Measurements from ENCODE around the gene PJVK.
A peak's percentile ranks its signal among the peaks of the same experiment; 100 is the strongest.
"Not testable (repeated sequence)": the region's sequence is repeated elsewhere in the genome, so short reads cannot be mapped to it uniquely, and the experiment has no call there.

The PJVK gene

GRCh38 chr2:178450774-178451525, at the start of gene PJVK, which contains the start of gene PRKRA:
TSS of gene PJVK (plus strand) at chr2:178451378. CDS start at chr2:178453410, 2,032 bp downstream.
TSS of gene PRKRA (minus strand) at chr2:178451175. CDS start at chr2:178451030, 145 bp downstream.
- intact Hi-C loops (cut with DNase I) = loop anchor here (1.0 kb wide), 1 partner anchor 27 kb away; the partner anchor contains the start of gene FKBP7
- peak; percentile 91 to 99 (median 99) for DNase-seq

GRCh38 chr2:178401994-178402437, 49.2 kb upstream of the PJVK start:
- DNase-seq = no peak

DNA sequence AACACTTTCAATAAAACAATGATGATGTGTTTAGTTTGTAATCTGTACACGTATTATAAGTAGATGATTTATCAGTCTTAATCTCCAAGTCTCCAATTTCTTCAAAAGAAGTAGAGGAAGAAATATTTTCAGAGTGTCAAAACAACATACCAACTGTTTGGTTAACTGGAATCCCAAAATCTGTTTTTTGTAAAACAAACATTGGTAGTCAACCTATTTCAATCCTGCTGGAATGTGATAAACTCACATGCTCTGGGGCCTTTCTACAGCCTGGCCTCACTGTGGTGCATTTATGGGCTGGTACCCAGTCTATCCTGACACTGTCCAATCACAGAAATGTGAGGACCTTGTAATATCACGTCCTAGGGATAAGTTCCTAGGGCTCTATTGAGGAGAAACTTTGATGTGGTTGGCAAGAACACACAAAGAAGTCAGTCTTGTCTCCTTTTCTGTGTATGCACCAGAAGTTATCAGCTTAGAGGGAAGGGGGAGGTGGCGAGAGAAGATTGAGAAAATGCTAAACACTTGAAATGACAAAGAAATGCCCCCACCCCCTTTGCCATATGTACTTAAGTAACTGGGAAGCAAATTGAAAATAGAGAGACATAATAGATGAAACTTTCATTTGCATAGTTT, 47.4 kb upstream of the PJVK start:
- no peak for DNase-seq
- intact Hi-C loops (cut with DNase I) = no loop called here

More at GRCh38 chr2:178401994-178402437, 49.2 kb upstream of the PJVK start:
- intact Hi-C loops (cut with DNase I) = no loop called here

- intact Hi-C loops (cut with DNase I) = no loop called here
- no peak for DNase-seq
These were observed 46.8 kb upstream of the PJVK start for GRCh38 chr2:178404368-178404767.

DNA sequence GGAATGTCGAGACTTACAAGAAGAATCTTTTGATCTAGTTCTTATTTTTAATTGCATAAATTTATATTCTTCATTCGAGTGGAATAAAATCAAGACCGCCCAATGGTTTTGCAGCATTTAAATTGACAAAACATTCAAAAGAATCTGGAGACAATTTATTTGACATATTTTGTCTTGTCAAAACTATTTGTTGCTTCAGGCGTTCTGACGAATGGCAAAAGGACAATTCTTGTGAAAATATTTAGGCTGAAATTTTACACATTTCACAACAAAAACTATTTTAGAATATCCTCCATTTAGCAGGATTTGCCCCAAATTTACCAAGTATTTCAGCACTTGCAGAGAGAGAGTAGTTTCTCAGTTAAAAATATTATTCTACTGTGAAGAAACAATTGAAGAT, 41.9 kb upstream of the PJVK start:
- DNase-seq = no peak
- intact Hi-C loops (cut with DNase I) = no loop called here

DNA sequence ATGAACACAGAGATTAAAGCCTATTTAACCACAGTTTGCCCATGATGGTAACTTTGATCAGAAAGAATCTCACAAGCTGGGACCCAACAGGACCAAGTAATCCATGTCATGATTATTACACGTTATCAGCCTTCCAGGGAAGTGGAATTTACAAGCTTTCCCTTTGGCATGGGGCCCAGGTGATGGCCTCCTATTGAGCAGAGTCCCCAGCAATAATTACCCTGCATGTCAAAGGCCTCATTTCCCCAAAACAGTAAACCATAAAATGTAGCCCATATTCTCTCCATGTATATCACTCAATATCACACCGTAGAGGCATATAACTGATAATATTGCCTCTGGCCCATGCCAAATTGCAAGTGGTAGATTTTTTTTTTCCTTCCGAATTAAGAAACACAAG, 39.1 kb upstream of the PJVK start:
- intact Hi-C loops (cut with DNase I) = loop anchor here (5.0 kb wide), 1 partner anchor 300 kb away; the partner anchor contains the start of gene RBM45
- DNase-seq = no peak

GRCh38 chr2:178412453-178412852, 38.7 kb upstream of the PJVK start:
- intact Hi-C loops (cut with DNase I) = loop anchor here (5.0 kb wide), 1 partner anchor 300 kb away; the partner anchor contains the start of gene RBM45
- DNase-seq = not testable (repeated sequence)

- peak; percentile 30 to 83 (median 66) for DNase-seq
- intact Hi-C loops (cut with DNase I) = loop anchor here (5.0 kb wide), 1 partner anchor 301 kb away; the partner anchor contains the start of gene RBM45
These were observed 37.5 kb upstream of the PJVK start for GRCh38 chr2:178413472-178414265.

DNA sequence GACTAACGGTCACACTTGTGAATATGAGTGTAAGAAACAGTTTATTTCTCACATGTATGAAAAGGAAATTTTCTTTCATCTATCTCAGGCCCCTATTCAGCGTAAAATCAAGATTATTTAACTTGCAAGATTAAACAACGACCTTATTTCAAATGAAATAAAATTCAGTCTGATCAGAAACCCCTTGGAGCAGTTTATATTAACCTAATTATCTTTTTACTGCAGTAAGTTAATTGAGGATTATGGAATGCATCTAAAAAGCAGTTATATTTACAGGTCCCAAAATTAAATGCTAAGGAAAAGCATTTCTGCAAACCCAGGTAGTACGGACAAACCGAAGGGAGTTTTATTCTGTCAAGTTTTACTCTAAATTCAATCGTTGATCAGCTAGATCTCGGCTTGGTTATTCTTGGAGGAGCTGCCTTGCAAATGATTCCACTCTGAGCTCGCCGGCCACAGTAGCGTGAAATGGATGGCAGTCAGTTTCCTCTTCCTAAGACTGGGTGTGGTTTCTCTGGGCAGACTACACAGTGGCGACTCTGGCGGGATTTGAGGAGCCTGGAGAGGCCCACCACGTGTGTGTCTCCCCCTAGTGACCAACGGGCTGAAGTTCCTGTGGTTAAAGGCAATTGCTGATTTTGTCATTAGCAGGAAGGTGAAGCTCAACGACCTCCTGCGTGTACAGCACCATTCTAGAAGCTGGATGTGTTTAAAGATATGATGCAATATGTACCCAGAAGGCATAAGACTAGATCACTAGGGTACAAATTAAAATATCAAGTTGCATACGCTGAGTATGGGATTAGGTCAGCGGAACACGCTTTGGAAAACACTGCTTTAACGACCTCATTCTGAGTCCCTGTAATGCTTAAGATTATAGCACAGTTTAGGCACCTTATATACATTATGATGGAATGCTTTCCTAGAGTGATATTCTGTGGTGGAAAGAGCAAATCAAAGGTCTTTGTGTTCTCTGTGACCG, 36.6 kb upstream of the PJVK start:
- peak; percentile 71 to 93 (median 86) for DNase-seq
- intact Hi-C loops (cut with DNase I) = loop anchor here (5.0 kb wide), 1 partner anchor 302 kb away; the partner anchor contains the start of gene RBM45

DNA sequence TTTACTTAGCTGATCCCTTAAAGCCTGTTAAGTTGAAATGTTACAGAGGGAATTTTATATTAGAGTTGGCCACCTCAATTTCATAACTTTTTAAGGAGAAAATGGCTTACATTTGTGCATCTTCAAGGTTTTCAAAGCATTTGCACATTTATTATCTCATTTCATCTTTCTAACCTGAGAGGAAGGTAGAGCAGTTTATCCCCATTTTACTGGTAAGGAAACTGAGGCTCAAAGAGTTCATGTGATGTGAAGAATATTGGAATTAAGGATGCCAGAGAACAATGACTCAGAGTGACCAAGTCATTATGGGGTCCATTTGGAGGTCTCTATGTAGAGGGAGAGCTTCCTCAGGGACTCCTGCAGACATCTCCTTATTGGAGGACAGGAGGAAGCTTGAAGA, 35.2 kb upstream of the PJVK start:
- intact Hi-C loops (cut with DNase I) = no loop called here
- no peak for DNase-seq

DNA sequence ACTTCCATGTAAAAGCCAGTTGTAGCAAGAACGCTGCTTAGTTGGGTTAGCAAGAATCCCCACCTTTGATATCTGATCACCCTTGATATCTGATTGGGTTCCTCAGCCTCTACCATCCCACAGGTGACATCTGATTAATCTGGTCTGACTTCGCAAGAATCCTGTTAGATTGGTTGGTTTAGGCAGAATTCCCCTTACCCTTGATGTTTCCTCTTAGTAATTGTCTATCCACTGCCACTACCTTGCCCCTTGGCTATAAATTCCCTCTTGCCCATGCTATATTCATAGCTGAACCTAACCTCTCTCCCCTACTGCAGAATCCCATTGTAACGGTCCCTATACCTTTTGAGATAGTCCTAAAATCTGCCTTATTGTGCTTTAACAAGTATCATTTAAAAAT, 33.3 kb upstream of the PJVK start:
- intact Hi-C loops (cut with DNase I) = no loop called here
- no peak for DNase-seq

- intact Hi-C loops (cut with DNase I) = no loop called here
- no peak for DNase-seq
These were observed 32.8 kb upstream of the PJVK start for GRCh38 chr2:178418426-178418825.

- intact Hi-C loops (cut with DNase I) = no loop called here
- DNase-seq = peak in 2 of 42 donors; percentile 14 to 15
These were observed 32.1 kb upstream of the PJVK start for GRCh38 chr2:178419123-178419522.

DNA sequence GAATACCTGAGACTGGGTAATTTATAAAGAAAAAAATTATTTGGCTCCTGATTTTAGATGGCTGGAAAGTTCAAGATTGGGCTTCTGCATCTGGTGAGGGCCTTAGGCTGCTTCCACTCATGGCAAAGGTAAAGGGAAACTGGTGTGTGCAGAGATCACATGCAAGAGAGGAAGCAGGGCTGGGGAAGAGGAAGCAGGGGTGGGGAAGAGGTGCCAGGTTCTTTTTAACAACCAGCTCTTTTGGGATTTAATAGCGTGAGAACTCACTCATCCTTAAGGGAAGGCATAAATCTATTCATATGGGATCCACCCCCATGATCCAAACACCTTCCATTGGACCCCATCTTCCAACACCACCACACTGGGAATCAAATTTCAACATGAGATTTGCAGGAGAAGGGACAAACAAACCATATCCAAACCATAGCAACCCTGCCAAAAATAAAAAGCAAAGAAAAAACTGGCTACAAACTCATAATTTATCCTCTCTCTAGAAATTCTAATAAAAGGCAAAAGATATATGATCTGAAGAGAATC, 30.6 kb upstream of the PJVK start:
- intact Hi-C loops (cut with DNase I) = no loop called here
- DNase-seq = no peak

DNA sequence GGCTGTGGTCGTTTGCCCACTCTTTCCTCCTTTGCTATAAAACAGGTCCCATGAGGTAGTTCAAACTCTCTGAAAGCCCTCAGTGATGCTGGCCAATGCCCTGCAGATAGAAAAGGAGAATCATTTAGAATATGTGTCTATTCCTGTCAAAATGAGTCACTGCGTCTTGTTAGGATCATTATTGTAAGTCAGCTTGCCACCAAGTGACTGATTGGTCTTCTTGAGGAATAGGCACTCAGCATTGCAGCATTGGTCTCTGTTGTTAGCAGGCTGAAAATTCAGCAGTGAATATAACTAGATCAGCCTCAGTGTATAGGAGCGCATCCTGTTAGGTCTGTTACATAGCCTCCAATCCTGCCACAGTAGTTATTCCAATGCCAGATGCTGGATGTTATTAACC, 29.1 kb upstream of the PJVK start:
- intact Hi-C loops (cut with DNase I) = no loop called here

DNA sequence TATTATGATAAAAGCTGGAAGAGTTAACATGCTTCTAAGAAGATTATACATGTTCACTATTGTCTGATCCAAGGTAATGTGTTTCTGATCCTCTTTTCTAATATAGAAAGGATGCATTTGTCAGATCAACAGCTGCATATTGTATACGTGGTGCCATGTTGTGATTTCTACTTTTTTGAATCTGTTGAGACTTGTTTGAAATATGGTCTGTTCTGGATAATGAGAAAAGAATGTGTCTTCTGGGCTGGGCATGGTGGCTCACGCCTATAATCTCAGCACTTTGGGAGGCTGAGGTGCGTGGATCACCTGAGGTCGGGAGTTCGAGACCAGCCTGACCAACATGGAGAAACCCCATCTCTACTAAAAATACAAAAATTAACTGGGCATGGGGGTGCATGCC, 27.4 kb upstream of the PJVK start:
- intact Hi-C loops (cut with DNase I); DNase-seq: not testable (repeated sequence)

More for the DNA sequence above, 29.1 kb upstream of the PJVK start:
- no peak for DNase-seq

DNA sequence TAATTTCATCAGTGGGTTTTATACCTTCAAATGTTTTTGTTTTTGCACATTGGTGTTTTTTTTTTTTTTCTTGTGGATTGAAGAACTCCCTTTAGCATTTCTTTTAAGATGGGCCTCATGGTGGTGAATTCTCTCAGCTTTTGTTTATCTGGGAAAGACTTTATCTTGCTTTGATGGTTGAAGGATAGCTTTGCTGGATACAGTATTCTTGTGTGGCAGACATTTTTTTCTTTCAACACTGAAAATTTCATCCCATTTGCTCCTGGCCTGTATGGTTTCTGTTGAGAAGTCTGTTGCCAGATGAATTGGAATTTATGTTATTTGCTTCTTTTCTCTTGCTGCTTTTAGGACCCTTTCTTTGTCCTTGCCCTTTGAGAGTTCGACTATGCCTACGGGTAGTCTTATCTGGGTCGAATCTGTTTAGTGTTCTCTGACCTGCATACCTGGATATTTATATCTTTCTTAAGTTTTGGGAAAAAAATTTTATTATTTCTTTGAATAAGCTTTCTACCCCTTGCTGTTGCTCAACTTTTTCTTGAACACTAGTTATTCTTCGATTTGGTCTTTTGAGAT, 25.8 kb upstream of the PJVK start:
- intact Hi-C loops (cut with DNase I) = no loop called here
- no peak for DNase-seq

DNA sequence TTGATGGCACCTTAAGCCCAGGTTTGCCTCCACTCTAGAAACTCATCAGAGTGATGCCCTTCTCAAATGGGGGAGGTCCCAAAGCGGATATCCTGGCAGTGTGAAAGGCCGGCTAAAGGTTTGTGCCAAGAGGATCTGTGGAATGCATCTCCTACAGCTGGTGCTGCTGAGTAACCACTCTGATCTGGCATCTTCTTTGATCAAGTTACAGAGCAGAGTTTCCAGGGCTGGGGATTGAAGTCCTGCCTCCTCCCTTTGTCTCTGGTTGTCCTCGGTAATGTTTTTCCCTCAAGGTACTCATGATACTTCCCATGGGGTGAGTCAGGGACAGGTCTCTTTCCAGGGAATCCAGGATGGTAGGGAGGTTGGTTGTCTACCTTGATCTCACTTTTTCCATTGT, 24.8 kb upstream of the PJVK start:
- intact Hi-C loops (cut with DNase I) = no loop called here

More for the DNA sequence above, 24.8 kb upstream of the PJVK start:
- DNase-seq = no peak

Data from head of caudate nucleus (tissue), 42 donors.